ENCODE results near the gene GMEB2. TPM values are rescaled to one million over a fixed set of nuclear protein-coding genes. Genes with fewer than 3 reads are reported as not detected.

Gene GMEB2
- total RNA-seq, 1 donor from 2014 or later, result 8.0 TPM

DNA sequence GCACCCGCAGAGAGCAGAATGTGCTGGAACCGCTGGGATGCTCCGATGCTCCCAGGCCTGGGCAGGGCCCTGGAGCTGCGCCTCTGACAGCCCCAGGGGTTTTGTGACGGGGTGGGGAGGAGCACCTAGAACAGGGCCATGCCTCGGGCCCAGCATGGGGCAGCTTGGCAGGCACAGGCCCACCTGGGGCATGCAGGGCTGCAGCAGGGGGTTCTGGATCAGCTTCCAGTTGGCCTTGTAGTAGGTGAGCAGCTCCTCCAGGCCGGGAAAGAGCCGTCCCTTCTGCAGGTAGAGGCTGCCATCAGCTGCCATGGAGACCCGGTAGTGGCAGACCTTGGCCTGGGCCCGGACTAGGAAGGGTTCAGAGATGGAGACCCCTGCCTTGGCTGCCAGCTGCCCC, 83.8 kb downstream of the GMEB2 start:
- Histone ChIP-seq H3K4me1 (no peaks in the 10 kb centered on the region), H3K27me3 (no peaks in the 10 kb centered on the region), H3K4me3 (no peak overlapping the region), H3K9ac (no peak overlapping the region), H2AFZ (replicated peaks) (no peak overlapping the region), H3K79me2 (ENCODE audit: low read depth) (no peaks in the 10 kb centered on the region), H3K27ac (no peak overlapping the region), H3K4me2 (no peak overlapping the region), H3K36me3 (no peaks in the 10 kb centered on the region), H3F3A (ENCODE audit: low read depth) (no peaks in the 10 kb centered on the region), H4K20me1 (ENCODE audit: low read depth) (no peaks in the 10 kb centered on the region), H3K9me3 (ENCODE audit: low read depth) (no peaks in the 10 kb centered on the region)
- no peak for DNase-seq (ENCODE audit: low spot score)
- Mint-ChIP-seq H3K27me3 (ENCODE audit: insufficient read depth, low read depth) (peaks cover 9% of the 10 kb centered on the region), H3K27ac (no peak overlapping the region), H3K4me1 (peaks cover 6% of the 10 kb centered on the region), H3K9me3 (no peaks in the 10 kb centered on the region), H3K4me3 (no peak overlapping the region), H3K36me3 (no peaks in the 10 kb centered on the region)
- TF ChIP-seq, protein P1, sequence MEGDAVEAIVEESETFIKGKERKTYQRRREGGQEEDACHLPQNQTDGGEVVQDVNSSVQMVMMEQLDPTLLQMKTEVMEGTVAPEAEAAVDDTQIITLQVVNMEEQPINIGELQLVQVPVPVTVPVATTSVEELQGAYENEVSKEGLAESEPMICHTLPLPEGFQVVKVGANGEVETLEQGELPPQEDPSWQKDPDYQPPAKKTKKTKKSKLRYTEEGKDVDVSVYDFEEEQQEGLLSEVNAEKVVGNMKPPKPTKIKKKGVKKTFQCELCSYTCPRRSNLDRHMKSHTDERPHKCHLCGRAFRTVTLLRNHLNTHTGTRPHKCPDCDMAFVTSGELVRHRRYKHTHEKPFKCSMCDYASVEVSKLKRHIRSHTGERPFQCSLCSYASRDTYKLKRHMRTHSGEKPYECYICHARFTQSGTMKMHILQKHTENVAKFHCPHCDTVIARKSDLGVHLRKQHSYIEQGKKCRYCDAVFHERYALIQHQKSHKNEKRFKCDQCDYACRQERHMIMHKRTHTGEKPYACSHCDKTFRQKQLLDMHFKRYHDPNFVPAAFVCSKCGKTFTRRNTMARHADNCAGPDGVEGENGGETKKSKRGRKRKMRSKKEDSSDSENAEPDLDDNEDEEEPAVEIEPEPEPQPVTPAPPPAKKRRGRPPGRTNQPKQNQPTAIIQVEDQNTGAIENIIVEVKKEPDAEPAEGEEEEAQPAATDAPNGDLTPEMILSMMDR (IDR thresholded peaks at IDR 0.05), result no peak
- TF ChIP-seq EZH2 (IDR thresholded peaks at IDR 0.05) (no peak), EZH2phosphoT487 (IDR thresholded peaks at IDR 0.05) (no peak)

DNA sequence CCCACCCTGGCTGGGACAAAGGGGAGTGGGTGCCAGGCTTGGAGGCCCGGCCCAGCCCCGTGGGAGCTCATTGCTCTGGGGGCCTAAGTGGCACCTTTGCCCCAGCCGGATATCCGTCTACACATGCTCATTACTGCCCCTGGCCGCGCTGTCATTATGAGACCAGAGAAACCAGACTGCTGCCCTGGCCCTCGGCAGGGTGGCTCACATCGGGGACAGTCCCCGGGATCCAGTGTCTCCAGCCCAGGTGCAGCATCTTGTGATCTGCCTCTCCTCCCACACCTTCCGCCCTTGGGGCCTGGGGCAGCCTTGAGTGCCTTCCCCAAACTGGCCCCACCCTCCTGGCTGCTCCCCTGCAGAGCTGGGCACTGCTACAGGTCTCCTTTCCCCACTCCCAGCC, 84.2 kb downstream of the GMEB2 start:
- Histone ChIP-seq H3K4me3 (no peak overlapping the region), H2AFZ (replicated peaks) (no peak overlapping the region), H3F3A (ENCODE audit: low read depth) (no peaks in the 10 kb centered on the region), H3K4me2 (no peak overlapping the region), H3K9me3 (ENCODE audit: low read depth) (no peaks in the 10 kb centered on the region), H3K79me2 (ENCODE audit: low read depth) (no peaks in the 10 kb centered on the region), H3K27ac (no peak overlapping the region), H3K27me3 (no peaks in the 10 kb centered on the region), H3K9ac (no peak overlapping the region), H3K36me3 (no peaks in the 10 kb centered on the region), H4K20me1 (ENCODE audit: low read depth) (no peaks in the 10 kb centered on the region), H3K4me1 (no peaks in the 10 kb centered on the region)
- Mint-ChIP-seq H3K4me3 (no peak overlapping the region), H3K27me3 (ENCODE audit: insufficient read depth, low read depth) (peaks cover 9% of the 10 kb centered on the region), H3K27ac (no peak overlapping the region), H3K9me3 (no peaks in the 10 kb centered on the region), H3K4me1 (peaks cover 6% of the 10 kb centered on the region), H3K36me3 (no peaks in the 10 kb centered on the region)
- no peak for DNase-seq (ENCODE audit: low spot score)
- TF ChIP-seq, protein P1 (IDR thresholded peaks at IDR 0.05), result no peak
- no peak for TF ChIP-seq EZH2phosphoT487 (IDR thresholded peaks at IDR 0.05)
- TF ChIP-seq EZH2 (IDR thresholded peaks at IDR 0.05), result no peak

- Histone ChIP-seq H3K4me3 (no peak overlapping the region), H3K9me3 (ENCODE audit: low read depth) (no peaks in the 10 kb centered on the region), H3K79me2 (ENCODE audit: low read depth) (no peaks in the 10 kb centered on the region), H3K27ac (no peak overlapping the region), H3K36me3 (no peaks in the 10 kb centered on the region), H3K4me2 (no peak overlapping the region), H3F3A (ENCODE audit: low read depth) (no peaks in the 10 kb centered on the region), H3K9ac (no peak overlapping the region), H3K27me3 (no peaks in the 10 kb centered on the region), H4K20me1 (ENCODE audit: low read depth) (no peaks in the 10 kb centered on the region), H2AFZ (replicated peaks) (no peak overlapping the region), H3K4me1 (no peaks in the 10 kb centered on the region)
- Mint-ChIP-seq H3K27me3 (ENCODE audit: insufficient read depth, low read depth) (peaks cover 9% of the 10 kb centered on the region), H3K4me3 (no peak overlapping the region), H3K9me3 (no peaks in the 10 kb centered on the region), H3K27ac (no peak overlapping the region), H3K36me3 (no peaks in the 10 kb centered on the region), H3K4me1 (peaks cover 6% of the 10 kb centered on the region)
- DNase-seq (ENCODE audit: low spot score), result no peak
- TF ChIP-seq, protein P1 (IDR thresholded peaks at IDR 0.05), result no peak
- no peak for TF ChIP-seq EZH2phosphoT487 (IDR thresholded peaks at IDR 0.05)
- no peak for TF ChIP-seq EZH2 (IDR thresholded peaks at IDR 0.05)
These were observed 84.8 kb downstream of the GMEB2 start for GRCh38 chr20:63542031-63542559.
